DMS 273 (cell line): ENCODE data around the gene ZMIZ1.

Source experiments
- DNase-seq: peaks from one replicate; lab custom pipeline; 2025; ENCODE audit not compliant: unreplicated experiment; lab: John Stamatoyannopoulos, UW

Gene ZMIZ1

DNA sequence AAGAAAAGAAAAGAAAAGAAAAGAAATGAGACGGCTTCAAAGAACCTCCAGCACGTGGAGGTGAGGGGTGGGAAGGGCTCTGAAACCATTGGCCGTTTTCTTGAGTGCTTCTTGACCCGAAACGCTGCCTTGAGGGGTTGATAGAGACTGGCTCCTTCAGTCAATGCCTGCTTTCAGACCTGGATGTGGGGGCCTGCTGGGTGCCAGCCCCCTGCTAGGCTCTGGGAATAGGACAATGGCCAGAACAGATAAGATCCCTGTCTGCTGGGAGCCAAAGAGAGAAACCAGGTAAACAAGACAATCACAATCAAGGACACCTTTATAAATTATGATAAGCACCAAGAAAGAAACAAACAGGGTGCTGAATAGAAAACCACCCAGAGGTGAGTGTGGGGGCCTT, 27.7 kb downstream of the ZMIZ1 start:
- DNase-seq = no peak

DNA sequence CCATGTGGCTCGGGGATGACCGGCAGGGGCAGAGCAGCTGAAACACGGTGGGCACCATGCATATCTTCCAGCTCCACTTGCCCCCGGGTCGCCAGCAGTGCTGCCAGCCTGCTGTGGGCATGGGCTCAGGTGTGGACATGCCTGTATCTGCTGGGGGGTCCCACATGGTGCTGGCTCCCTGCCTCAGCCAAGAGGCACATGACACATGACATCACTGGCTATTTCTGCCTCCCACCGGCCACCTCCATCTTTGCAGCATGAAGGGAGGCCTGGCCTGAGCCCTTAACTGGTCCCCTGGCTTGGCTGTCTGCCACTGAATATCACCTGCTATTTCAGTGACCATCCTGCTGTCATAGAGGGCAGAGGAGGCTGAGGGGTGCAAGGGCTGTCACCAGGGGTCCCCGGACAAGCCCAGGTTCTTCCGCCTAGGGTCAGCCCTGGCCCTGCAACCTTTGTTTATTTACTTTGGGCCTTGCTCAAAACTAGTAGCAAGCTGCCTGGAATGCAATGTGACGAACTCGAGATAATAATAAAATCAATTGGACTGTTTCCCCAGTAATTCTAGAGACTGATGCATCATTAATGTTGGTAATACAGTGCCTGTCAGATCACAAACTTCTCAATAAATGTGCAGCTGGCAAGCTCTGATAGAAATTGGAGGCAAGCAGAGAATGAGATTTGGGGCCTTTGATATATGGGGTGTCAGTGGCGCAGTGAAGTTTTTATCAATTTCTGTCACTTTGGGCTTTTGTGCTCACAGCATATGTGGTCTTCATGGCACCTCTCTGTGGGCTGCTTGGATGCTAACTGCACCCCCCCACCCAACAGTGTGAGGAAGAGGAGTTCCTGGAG, 28.5 kb downstream of the ZMIZ1 start:
- no peak for DNase-seq

DNA sequence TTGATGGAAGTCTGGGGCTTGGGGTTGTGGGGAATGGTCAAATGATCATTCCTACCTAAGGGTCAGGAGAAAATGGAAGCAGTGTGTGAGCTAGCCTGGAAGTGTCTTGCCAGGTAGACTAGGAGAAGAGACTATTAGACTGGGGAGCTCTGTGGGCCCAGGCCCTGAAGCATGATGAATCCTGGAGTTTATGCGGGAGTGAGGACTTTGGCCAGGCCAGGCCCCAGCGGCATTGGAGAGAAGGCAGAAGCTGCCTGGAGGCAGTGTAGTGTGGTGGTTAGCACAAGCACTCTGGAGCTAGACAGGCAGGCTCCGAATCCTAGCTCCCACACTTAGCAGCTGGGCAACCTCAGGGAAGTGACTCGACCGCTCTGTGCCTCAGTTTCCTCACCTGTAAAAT, 29.3 kb downstream of the ZMIZ1 start:
- DNase-seq = no peak

DNA sequence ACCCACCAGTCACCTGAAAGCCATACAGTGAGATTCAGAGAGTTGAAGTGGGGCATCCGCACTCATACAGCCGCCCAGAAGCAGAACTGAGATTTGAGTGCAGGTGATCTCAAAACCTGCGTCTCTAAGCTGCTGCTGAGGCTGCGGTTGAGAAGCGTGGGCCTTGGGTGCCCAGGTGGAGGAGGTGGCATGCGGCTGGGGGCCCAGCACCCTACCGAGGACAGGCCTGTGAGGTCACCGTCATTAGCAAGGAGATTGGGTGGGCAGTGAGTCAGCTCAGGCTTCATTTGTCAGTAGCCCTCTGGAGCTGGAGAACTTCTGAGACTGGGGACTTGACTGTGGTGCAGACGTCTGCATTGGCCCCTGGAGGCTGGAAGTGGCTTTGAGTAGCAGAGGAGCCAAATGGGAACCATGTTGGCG, 29.8 kb downstream of the ZMIZ1 start:
- DNase-seq = no peak

DNA sequence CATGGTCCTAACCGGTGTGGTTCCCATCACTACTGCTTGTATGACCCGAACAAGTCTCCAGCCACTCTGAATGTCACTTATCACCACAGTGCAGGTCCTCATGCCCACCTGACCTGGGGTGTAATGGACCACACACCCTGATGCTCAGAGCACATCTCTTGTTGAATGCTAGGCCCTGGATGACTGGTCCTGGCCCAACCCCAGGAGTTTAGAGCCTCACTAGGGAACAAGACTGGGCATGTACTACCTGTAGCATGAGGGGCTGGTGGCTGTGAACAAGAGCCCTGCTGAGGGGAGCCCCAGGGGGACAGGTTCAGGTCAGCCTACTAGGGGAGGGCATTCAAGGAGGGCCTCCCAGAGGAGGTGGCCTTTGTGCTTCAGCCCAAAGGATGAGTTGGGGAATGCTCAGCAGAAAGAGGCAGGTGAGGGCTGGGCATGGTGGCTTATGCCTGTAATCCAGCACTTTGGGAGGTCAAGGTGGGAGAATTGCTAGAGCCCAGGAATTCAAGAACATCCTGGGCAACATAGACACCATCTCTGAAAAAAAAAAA, 31.2 kb downstream of the ZMIZ1 start:
- DNase-seq = no peak

DNA sequence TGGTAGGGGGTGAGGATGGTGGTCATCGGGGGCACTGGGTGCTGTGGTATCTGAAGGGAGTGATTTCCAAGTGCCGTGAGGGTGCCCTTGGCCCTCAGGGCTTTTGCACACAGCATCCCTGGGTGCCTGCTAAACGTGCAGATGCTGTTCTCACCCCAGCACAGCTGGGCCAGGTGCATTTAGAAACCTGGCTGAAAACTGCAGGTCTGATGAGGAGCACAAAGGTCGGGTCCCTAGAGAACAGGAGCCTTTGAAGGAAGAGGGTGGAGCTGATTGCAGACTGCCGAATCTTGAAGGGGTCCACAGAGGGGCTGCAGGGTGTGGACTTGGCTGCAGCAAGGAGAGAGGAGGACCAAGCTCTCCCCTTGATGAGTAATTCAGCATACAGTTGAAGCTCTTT, 32.0 kb downstream of the ZMIZ1 start:
- no peak for DNase-seq

DNA sequence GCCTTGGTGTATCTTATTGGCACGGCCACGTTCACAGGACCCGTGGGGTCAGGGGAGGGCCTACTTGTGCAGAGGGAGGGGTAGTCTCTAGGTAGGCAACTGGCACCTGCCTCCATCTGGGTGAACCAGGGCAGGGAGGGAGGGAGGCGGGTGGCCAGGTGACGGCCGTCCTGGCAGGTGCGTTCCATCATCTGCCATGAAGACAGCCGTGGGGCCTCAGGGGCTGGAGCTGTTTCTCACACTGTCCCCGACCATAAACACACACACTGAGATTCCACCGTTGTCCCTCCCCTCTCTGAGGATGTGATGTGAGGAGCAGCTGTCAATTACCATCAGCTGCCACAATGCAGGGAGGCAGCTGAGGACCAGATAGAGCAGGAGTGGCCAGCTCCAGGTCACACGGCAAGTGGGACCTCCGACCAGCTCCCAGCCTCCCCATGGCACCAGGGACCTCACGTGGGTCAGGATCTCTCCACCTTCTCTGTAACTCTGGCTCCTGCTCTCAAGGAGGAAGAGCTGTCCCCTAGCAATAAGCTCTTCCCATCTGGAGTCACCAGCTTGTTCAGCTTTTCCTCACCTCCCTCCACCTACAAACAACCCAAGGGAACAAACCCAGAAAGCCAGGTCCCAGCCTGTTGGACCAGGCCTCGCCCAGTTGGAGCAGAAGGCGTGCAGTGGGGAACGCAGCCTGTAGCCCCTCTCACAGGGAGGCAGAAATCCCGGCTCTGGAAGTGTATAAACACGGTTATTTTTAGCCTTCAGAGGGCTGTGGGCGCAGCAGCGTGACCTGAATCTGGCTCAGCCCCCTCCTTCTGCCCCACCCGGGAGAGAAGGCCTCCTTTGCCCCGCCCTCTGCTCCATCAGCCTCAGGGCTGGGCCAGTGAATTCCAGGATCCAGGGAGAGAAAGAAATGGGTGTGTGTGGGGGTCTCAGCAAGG, 33.1 kb downstream of the ZMIZ1 start:
- DNase-seq = peak; percentile 92

DNA sequence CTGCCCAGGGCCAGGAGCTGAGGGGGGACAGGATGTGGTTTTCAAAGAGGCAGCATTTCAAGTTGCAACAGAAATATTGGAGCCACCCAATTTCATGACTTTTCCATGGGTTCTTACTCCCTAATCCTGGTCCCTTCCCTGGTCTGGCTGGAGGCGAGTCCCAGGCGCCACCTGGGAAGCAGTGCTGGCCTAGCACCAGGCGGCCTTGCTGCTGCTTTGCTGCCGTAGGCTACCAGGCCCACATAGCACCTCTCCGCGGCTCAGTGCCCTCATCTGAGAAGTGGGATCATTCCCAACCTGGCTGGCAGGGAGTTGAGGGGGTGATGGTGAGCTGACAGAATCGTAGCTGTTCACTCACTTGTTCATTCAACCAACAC, 33.7 kb downstream of the ZMIZ1 start:
- DNase-seq = peak; percentile 65

DNA sequence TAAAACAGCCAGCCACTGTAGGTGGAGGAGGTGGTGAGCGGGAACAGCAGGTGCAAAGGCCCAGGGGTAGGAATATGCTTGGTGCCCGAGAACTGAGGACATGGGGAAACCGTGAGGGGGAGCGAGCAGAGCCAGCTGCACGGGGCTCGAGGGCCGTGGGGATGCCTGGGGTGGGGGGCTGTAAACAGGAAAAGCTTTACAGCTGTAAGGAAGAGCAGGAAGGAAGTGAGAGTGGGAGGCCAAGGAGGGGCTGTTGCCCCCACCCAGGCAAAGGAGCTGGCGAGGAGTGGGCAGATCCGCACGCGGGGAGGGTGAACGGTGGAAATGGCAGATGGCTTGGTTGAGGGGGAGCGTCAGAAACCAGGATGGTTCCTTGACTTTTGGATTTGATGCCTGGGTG, 34.4 kb downstream of the ZMIZ1 start:
- DNase-seq = no peak

DNA sequence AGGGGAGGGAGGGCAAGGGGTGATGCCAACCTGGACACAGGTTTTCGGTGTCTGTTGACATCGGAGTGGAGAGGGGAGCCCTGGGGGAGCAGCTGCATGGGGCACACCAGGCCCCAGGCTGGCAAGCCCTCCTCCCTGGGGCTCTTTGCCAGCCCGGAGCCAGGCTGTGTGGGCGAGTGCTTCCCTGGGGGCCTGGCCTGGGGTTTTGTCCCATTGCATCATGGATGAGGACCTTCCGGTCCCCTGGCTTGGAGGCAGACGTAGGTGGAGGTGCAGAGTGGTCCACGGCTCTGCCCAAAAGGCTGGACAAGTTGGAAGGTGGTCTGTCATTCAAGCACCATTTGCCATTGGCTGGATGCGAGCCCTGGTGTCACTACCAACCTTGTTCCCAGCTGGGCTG, 34.8 kb downstream of the ZMIZ1 start:
- peak; percentile 77 for DNase-seq

DNA sequence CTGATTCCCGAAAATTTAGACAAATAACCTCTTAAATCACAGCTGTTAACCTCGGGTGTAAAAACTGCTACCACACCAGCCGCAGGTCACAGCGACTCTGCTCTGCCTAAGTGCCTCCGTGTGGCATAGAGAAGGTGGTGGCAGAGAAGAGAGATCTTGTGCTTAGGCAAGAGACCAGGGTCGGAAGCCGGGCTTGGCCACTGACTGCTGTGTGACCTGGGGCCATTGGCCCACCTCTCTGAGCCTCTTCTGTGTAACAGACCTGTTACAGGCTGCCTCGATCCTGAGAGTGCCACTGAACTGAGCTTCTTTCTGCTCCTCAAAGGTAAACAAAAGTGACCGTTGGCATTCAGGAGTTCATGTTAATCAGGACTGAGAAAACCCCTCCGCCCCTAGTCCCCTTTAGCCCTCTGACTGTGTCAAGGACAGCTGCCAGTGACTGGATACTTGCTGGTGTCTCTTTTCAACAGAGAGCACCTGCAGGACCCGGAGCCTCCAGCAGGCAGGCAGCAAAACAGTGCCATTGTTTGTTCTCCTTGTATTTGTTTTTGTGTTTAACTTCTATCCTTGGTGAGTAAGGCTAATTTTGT, 36.5 kb downstream of the ZMIZ1 start:
- DNase-seq = peak; percentile 16

DNA sequence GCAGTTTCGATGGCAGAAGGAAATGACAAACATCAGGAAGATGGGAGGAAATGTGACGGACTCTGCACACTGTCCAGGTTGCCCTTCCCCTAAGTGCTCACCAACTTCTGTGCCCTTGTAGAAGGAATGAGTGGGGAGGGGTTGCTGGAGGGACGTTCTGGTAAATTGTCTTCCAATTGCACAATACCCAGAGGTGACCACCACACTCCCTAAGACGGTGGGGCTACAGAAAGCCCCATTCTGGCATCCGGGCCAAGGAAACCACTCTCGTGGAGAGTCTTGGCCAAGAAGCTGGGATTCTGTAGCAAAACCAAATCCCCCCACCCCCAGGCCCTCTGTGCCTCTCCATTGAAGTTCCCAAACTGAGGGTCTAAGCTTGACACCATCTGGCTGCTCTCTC, 37.1 kb downstream of the ZMIZ1 start:
- no peak for DNase-seq

DNA sequence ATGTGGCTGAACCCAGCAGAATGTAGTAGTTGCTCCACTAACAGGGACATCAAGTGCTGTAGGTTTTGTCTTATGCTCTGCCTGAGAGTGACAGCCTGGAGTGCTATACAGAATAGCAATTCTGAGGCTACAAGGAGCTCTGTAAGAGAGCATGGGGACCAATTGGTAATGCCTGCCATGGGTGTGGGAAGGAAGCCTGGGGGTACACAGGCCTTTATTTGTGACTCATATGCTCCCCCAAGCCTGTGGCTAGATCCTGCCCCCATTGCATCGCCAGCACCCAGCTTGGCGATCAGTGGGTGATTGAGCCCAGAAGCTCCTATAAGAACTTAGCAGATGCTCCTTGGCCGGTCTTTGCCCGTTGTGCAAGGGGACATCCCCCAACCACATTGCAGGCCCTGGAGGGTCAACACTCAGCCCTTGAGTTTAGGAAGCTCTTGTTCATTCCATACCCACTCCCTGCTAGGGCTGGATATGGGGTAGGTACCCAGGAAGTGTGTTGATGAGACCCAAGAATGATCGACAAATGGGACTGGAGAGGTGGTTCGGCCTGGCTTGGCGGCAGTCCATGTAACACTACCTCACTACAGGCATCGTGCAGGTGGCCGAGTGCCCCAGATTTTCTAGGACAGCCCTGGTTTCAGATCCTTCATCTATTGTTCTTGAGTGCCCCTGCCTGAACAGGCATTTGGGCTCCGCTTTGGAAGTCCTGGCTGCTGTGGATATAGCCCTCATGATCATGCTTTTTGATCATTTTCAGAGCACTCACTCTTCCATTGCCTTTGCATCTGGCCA, 37.7 kb downstream of the ZMIZ1 start:
- DNase-seq = no peak

DNA sequence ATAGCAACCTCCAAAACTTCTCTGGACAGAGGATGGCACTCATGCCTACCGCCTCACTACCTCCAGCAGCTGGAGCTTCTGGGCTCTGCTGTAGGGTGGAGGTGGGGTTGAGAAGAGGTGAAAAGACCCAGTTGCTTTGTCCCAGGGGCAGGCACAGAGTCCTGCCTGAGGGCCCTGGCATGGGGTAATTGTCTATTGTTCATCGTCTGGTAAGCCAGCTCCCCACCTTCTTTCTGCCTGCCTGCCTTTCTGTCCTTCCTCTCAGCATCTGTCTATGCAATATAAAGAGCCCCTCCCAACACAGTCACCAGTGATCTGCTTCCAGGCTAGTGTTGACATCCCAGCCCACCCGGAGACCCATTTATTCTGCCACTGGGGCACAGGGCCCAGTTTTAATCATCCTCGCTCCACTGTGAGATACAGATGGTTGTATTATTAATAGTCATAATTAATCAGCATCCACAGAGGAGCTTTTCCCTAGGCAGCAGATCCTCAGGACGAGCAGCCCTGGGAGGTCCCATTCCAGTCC, 39.0 kb downstream of the ZMIZ1 start:
- peak; percentile 27 for DNase-seq

DNA sequence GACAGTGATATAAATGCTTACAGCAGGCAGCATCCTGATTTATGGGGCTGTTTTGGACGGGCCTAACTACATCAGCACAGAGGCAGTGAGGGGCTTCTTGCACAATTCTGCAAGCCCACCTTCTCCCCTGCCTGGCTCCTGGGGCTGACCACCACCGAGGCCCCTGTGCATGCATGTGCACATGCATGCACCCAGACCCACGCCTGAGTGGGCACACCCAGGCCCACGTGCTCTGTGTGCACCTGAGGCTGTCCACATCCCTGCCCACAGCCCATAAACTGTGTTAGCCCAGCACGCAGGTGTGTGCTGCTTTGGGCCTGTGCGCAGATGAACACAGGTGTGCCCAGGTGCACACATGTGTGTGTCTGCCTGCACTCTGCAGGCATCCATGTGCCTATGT, 40.0 kb downstream of the ZMIZ1 start:
- no peak for DNase-seq

DNA sequence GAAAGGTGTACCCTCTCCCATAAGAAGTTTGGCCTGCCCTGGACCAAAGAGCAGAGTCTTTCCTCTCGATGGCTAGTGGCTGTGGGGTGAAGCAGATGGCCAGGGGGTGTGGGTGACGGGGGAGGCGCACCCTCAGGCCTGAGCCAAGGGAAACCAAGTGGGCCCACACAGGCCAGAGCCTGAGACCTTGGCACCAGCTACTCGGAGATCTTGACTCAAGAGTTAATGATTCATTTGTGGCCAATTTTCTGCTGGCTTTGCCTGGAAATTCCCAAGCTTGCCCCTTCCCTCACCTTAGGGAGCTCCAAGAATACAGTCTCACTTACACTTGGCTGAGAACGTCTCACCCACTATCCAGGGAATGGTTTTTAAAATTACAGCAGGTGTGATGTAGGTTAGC, 42.7 kb downstream of the ZMIZ1 start:
- DNase-seq = no peak

DNA sequence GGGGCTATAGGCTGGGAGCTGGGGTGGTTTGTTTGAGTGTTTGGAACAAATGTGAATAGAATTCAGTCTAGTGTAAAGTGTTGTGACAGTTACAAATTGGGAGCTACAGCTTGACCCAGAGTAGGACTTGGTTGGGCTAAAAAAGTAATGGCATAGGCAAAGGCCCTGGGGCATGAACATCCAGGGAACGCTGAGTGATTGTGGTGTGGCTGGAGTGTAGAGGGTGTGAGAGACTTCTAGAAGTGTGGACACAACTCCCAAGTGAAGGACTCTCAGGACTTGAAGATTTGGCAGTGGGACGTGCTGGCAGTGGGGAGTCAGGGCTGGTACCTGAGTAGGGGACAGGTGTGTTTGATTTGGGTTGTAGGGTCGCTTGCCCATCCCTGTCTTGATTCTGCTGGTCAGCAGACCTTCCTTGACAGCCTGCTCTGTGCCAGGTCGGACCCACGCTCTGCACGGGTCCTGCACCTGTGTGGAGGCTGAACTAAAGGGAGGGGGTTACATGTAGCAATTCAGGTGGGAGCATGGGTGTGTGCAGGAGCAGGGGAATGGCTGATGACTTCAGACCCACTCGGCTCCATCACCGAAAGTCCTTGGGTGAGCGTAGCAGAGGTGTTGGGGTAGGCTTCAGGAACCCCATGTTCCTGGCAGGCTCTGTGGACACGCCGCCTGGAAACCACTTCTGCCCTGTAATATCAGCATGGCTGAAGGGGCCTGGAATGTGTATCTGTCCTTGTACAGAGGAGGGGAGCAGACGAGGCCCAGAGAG, 43.3 kb downstream of the ZMIZ1 start:
- no peak for DNase-seq

DNA sequence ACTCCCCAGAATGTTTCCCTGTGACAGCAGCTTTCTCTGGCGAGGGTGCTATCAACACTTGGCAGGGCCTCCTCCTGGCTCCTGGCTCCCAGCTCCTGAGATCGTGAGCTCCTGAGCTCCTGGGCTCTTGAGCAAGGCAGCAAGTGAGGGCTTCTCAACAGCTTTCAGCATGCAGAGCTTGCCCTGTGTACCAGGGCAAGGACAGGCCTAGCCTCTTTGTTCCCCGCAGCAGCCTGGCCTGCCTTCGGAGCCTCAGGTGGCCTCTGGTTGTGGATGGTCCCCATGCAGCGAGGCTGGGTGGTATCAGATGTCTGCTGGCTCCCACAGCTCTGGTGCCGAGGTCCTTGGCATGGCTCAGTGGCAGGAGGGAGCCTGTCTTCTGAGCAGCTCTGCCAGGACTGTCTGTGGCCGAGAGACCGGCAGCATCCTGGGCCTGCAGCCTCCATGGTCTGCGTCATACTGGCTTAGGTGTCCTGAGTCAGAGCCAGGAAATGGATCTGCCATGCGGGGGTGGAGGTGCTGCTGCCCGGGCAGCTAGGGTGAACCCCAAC, 44.2 kb downstream of the ZMIZ1 start:
- peak; percentile 69 for DNase-seq

DNA sequence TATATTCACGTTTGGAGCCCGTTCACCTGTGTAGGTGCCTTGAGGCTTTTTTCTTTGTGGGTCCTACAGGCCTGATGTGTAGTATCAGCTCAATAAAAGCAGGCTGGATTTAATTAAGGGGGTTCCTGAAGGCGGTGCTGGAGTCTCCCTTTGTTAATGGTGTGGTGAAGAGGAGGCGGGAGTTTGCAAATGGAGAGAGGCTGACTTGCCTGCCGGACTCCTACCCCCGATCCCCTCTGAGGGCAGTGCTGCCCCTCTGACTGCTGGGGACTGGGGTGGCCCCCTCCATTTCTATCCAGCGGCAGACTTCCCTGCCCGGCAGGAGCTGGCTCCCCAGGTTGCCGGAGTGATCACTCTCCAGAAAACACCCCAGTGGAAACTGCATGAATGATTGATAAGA, 45.1 kb downstream of the ZMIZ1 start:
- no peak for DNase-seq
